Stimulated activated CD4-positive, alpha-beta T cell treated with anti-CD3 and anti-CD28 coated beads, Interleukin-2, amount 100 ng/mL, for 4 hours (primary cell): Measurements from ENCODE around the gene CD59.

Experiments
- DNase-seq: peaks from one replicate; pipeline ENCODE4 v3.0.0-alpha.2; 2020; ENCODE audit warnings: low read depth

The CD59 gene, protein sequence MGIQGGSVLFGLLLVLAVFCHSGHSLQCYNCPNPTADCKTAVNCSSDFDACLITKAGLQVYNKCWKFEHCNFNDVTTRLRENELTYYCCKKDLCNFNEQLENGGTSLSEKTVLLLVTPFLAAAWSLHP

DNA sequence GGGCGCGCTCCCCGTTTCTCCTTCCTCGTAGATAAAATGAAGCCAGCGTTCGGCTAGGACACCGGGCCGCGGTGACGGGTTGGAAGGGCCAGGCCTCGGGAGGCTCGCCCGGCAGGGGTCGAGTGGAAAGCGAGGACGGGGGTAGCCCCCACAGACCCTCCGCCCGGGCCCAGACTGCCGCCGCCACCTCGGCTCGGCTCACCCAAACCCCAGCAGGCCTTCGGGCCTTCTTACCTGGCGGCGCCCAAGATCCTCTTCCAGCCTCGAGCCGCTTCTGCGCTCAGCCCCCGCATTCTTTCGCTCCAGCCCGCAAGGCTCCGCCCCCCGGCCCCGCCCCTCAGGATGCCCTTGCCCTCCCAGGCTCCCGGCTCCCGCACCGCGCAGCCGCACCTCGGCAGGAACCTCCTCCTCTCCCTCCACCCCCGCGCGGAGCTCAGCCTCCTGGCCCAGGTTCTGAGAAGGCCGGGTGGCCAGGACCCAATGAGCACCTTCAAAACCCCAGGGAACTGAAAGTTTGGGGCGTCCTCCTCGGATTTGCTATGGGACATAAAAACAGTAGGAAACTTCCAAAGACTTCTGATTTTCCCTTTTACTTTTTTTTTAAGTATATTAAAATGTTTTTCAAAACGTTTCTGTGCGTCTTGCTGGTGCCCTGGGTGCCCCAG lies at the start of gene CD59:
TSS of gene CD59 (minus strand) at position 276 of the 665 bp plus-strand sequence. CDS start 13,978 bp downstream, outside the sequence.
- DNase-seq, result peak; percentile 92

GRCh38 chr11:33785609-33786008 lies 49.4 kb upstream of the CD59 start:
- DNase-seq, result no peak

GRCh38 chr11:33779849-33780528 lies 43.8 kb upstream of the CD59 start:
- DNase-seq, result no peak

- DNase-seq, result no peak
Observed at GRCh38 chr11:33778675-33779074, 42.5 kb upstream of the CD59 start.

DNA sequence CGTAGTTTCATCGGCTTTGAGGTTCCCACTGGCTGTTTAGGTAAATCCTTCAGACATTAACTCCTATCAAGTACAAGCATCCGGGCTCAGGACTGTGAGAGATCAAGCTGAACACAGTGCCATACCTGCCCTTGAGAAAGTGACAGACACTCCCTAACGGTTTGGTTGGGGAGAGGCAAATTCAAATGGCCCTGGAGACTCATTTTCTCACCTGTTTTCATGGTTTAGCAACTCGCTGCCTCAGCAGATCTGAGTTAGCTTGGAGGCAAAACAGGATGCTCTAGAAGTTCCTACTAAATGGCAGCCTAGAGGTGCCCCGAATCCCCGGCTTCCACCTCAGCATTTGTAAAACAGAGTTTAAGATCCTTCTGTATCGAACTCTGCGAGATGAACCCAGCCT lies 41.7 kb upstream of the CD59 start:
- DNase-seq, result no peak

DNA sequence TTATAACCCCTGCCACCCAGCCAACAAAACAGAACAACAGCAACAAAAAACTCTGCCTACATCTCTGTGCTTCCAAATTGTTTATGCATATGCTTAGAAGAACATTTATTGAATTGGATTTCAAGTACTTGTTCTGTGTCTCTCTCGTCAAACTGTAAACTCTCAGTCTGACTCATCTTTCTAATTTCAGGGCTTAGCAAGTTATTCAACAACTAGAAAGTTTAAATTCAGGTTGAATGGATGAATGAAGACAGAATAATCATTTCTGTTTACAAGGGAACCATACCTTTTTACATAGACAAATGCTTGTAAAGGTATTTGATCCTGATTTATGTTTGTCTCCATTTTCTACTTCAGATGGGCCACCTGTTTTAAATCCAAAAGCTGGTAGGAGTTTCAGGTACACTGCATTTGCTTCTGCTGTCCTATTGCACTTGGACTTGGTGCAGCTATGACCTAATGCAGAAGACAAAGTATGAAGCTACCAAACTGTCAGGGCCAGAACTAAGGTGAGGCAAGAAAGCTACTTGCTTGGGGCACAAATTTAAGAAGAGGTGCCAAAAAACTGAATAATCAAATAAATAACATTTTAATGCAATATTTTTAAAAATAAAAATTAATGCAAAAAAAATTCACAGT lies 39.7 kb upstream of the CD59 start:
- no peak for DNase-seq

DNA sequence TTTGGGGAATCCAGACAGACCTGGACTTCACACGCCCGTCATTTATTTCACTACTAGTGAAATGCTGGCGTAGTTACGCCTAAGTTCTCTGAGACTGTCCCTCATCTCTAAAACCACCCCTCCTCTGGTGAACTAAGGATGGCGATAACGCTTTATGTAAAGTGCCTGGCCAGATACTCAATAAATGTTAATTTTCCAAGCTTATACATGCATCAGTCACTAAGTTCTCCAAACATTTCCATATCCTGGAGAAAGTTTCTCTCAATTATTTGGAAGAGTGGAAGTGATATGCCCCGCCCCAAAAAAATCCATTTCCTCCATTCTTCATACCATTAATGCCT lies 39.2 kb upstream of the CD59 start:
- DNase-seq, result no peak

DNA sequence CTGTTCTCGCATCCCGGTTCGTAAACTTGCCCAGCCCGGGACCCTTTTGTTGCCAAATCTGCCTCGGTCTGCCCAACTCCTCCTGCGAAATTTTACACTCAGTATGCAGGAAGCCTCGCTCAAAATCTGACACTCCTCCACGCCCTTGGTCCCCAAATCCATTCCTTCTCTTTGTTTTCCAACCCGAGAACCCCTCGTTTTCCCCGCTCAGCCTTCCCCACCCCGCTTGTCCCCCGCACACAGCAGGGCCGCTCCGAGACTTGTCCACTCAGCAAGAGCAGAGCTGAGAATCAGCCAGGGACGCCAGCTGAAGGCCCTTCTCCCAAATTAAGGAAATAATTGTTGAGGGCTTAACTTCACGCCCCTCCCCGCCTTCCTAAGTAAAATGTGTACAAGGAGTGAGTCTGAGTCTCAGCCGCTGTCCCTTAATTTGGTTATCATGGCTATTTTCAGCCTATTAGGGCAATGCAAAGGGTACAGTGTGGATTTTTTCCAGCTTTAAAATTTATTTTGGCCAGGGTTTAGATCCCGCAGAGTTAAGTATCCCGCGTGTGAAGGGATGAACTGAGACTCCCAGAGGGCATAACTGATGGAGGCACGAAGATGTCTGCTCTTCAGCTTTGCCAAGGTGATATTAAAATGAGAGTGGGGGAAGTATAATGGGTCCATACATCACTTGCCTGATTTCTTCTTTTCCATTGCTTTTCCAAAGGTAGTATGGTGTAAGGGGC lies 38.7 kb upstream of the CD59 start:
- no peak for DNase-seq

DNA sequence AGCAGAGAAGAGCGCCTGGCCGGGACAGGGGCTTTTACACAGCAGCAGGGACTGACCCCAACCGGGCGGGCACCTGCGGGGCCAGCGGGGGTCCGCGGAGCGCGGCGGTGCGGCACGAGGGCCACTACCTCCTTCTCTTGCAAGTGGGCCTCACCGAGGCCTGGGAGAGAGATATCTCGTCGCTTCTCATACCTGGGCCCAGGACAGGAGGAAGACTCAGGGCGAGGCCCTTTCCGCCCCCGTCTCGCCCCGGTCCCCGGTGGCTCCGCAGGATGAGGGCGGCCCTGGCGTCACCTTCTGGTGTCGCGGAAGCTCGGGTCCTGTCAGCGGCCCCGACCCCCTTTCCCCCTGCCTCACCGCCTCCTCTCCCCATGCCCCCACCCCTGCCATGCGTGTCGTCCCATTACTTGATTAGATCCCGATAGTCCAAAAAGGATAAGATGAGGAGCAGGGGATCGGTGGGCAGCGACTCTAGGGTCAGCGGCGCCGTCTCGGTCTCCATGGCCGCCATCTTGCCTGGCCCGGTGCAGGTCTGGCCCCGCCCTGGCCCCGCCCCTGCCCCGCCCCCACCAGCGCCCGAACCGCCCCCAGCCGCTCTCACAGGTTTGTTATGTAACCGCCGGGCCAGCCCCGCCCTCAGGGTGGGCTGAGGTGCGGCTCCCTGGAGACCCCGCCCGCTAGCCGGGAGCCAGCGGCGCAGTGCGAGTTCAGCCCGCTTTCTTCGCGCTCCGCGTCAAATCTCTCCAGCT lies 37.9 kb upstream of the CD59 start, which contains the start of gene FBXO3:
TSS of gene FBXO3 (minus strand) at position 534 of the 749 bp plus-strand sequence. CDS start at position 511, 23 bp downstream.
- DNase-seq, result peak; percentile 86

- no peak for DNase-seq
Observed at GRCh38 chr11:33773404-33773986, 37.3 kb upstream of the CD59 start.

GRCh38 chr11:33772870-33773269 lies 36.6 kb upstream of the CD59 start:
- no peak for DNase-seq

DNA sequence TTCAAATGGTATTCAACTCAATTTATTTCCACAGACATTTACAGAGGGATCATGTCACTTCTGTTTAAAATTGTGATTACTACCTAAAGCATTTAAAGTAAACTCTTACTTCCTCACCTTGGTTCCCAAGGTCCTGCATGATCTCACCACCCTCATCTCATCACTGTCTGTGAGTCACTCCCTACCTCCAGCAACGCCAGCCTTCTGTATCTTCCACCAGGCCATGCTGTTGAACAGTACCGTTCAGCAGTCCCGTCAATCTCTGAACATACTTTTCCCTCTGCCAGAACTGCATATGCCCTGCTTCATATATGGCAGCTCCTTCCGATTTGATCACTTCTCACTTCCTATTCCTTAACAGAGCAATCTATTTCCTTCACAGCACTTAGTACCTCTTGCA lies 36.1 kb upstream of the CD59 start:
- no peak for DNase-seq

DNA sequence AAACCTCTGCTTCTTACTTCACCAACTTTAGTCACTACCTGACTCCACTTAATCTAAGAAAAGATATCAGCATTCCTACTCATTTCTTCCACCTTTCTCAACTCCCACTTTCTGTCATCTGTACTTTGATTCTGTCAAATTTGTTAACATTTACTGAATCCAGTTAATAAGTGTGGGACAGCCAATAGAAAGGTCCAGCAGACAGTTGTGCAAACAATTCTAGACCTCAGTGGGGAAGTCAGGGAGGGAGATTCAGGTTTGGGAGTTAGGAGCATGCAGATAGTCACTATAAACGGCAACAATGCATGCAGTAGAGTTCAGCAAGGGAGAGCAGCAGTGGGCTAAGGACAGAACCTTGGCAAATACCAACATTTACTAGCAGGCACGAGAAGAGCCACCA lies 34.0 kb upstream of the CD59 start:
- DNase-seq, result no peak

DNA sequence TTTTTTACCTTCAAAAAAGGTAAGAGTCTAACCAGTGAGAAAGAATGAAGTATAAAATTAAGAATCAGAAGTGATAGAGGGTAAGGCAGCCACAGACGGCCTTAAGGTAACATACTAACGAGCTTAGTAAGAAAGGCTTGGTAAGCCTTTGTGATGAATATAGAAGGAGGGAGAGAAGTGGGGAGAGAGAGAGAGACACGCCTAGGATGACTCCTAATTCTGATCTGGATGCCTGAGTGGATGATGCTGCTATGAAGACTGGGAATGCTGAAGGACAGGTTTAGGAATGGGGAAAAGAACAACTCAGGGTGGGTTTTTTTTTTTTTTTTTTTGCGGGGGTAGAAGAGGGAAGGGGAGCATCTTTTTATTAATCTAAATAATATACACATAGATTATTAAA lies 33.3 kb upstream of the CD59 start:
- no peak for DNase-seq

GRCh38 chr11:33767624-33768023 lies 31.4 kb upstream of the CD59 start:
- DNase-seq, result no peak

- no peak for DNase-seq
Observed at GRCh38 chr11:33766085-33766484, 29.9 kb upstream of the CD59 start.

DNA sequence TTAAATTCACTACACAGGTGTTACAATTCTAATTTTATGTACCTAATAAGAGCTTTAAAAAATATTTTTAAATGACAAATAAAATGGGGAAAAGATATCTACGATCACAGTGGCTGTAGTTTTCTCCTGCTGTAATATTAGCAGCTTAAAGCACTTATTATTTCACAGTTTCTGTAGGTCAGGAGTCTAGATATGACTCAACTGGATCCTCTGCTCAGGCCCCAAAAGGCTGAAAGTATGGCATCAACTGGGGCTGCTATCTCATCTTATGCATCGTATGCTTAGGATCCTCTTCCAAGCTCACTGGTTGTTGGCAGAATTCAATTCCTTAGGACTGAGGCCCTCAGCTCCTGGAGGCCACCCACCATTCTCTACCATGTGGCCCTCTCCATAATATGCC lies 25.2 kb upstream of the CD59 start:
- no peak for DNase-seq

DNA sequence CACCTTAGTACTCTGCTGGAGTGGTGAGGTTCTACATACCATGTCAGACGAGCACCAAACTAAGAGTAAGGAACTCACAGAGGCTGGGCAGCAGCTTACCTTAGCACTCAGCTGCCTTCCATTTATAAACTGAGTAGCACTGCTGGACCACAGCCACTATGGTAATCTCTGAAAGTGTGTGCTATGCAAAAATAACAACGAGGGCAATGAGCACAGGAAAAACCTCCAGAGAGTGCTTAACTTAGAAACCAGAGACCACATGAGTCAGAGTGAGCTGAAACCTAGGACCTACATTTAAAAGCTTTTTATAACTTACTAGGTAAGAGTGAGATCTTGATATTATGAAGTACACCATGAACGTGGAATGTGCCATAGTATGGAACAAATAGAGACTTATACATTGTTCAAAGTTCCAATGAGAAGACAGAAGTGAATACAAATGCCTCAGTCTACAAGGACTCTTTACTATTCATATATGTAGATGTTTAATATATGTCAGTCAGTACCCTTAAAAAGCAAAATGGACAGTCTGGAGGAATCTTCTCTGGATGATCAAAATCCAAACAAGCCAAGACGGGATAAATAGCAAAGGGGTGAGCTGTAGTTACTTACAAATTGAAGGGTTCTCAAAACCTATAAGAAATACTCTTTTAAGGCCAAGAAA lies 17.2 kb upstream of the CD59 start:
- DNase-seq, result no peak

GRCh38 chr11:33751878-33752277 lies 15.7 kb upstream of the CD59 start:
- DNase-seq, result no peak

DNA sequence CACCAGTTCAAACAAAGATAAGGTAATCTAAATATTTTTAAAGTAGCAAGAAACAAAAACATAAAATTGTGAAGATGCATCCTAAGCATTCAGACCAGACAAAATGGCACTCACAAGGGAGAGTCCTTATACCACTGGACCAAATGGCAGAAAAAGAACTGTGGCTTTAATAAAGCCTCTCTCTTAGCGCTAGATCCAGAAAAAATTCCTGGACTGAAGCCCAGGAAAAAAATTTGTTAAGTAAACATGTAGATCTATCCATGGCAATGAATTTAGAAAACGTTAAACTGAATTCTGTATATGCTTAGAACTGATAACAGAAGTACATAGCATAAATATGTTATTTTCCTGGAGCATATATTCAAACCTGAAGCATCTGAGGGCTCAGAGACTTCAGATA lies 11.8 kb upstream of the CD59 start:
- DNase-seq, result no peak

DNA sequence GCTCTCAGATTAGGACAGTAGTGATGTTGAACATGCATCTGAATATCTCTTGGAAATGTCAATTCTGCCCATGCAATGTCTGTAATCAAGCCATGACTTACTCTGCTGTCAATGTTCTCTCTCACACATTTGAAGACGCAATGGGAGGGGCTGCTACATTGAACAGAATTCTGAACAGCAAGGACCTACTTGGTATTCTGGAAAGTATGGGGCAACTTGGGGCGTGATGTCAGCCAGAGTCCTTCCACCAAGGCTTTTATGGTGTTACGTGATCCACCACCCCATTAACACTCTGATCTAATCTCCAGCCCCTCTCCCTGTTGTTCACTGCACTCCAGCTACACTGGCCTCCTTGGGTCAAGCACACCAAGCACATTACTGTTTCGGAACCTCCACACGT lies 7.1 kb upstream of the CD59 start:
- DNase-seq, result no peak
